RKO (cell line): ENCODE measurements around the gene ANO9.
"Not testable (repeated sequence)": the region's sequence is repeated elsewhere in the genome, so short reads cannot be mapped to it uniquely, and the experiment has no call there.

Experiments
- DNase-seq: peaks from one replicate; pipeline ENCODE4 v3.0.0-alpha.2; 2016; ENCODE audit warnings: low spot score

ANO9 gene

DNA sequence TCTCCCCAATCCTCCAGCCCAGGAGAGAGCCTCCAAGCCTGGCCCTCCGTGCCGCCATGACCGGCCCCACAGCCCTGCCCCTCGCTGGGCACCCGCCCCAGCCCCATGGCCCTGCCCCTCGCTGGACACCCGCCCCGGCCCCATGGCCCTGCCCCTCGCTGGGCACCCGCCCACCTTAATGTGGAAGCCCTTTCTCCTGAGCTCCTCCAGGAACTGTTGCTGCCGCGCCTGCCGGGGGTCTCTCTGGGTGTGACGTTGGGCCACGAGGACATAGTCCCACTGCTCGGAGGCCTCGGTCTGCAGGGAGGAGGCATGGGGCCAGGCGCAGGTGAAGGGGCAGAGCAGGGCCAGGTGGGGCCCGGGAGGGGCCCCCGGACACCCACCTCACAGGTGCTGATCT, 8.2 kb downstream of the ANO9 start:
- no peak for DNase-seq

DNA sequence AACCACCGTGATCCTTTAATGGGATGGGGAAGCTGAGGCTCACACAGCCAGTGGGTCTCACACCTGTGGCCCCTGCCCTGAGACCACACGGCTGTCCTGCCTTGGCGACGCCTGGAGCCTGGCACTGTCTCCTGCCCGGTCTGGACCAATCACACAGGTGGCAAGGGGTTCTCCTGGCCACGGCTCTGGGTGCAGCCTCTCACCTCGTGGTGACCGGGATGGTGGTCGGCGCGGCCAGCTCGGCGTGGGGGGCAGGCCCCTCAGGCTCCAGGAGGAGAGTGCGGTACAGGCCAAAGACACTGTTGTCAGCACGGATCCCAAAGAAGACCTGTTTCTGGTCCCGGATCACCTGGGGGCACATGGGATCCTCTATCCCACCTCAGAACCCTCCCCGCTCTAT, 8.7 kb downstream of the ANO9 start:
- DNase-seq: no peak

- DNase-seq: no peak
Observed at GRCh38 chr11:432501-433100, 9.2 kb downstream of the ANO9 start.

GRCh38 chr11:431921-432320, 9.9 kb downstream of the ANO9 start:
- DNase-seq: no peak

- DNase-seq: no peak
Observed at GRCh38 chr11:429931-430456, 11.8 kb downstream of the ANO9 start.

- no peak for DNase-seq
Observed at GRCh38 chr11:429391-429790, 12.4 kb downstream of the ANO9 start.

- DNase-seq: no peak
Observed at GRCh38 chr11:428295-428694, 13.5 kb downstream of the ANO9 start.

DNA sequence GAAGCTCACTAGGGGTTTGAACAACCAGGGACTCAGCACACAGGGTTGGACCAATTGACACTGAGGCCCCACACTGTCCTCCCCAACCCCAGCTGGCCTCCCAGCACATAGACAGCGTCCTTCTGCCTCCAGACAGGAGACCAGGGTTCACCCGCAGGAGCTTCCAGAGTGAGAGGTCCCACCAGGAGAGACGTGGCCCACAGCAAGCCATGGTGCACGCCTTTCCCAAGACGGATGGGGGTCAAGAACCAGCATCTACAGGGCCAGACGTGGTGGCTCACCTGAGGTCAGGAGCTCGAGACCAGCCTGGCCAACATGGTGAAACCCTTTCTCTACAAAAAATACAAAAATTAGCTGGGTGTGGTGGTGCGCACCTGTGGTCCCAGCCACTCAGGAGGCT, 15.0 kb downstream of the ANO9 start:
- no peak for DNase-seq

DNA sequence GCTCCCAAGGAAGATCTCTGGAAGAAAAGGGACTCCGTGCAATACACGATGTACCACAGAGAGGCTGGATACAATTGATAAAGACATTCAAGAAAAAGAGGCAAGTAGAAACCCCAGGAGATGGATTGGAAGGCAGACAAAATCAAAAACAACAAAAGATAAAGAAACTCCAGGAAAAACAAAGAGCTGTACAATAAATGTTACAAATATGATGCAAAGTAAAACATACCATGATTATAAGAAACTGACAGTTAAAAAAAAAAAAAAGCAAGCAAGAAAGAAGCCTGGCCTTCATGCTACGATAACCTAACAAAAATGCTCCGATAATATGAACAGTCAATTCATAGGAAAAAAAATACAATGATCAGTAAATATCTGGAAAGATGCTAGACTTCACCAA, 16.5 kb downstream of the ANO9 start:
- no peak for DNase-seq

- not testable (repeated sequence) for DNase-seq
Observed at GRCh38 chr11:424766-425165, 17.0 kb downstream of the ANO9 start.

DNA sequence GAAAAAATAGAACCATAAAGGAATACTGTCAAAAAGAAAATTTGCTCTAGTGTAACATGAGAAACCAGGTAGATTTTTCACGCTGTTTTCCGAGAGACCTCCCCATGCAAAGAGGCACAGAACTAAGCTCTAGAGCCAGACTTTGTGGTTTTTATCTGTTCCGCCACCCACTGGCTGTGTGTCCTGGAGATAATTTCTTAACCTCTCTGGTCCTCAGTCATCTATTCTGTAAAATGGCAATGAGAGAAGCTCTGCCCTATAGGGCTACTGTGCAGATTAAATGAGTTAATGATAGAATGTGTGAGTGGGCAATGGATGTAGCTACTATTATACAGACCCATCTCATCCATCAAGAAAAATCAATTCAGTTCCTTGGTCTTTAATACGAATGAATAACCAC, 17.6 kb downstream of the ANO9 start:
- DNase-seq: no peak

DNA sequence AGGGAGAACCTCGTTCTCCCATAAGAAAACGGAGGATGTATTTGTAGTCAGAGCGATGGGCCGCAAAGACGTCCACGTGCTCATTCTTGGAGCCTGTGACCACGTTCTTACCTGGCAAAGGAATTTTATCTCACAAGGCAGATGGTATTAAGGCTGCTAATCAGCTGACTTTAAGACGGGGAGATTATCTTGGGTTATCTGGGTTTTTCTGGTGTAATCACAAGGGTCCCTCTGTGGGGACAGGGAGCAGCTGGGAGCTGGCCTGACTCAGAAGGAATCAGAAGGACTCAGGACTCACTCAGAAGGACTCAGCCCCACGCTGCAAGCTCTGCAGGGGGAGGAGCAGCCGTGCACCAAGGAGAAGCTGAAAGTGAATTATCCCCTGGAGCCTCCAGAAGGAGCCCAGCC, 19.6 kb downstream of the ANO9 start:
- DNase-seq: peak; percentile 40

DNA sequence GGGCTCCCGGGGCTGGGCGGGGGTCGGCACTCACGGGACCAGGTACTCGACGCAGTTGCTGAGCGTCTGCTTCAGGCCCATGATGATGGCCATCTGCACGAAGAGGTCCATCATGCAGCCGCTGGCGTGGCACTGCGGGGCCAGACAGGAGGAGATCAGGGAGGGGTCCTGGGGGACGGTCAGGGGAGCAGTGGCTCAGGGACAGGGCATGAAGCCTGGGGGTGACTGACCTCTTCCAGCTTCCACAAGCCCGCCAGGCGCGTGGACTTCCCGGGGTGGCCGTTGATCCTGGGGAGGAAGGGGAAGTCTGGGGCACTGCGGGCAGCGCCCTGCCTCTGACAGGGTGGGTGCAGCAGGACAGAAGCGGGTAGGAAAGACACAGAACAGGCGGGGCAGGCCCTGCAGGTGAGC, 20.9 kb downstream of the ANO9 start:
- no peak for DNase-seq

DNA sequence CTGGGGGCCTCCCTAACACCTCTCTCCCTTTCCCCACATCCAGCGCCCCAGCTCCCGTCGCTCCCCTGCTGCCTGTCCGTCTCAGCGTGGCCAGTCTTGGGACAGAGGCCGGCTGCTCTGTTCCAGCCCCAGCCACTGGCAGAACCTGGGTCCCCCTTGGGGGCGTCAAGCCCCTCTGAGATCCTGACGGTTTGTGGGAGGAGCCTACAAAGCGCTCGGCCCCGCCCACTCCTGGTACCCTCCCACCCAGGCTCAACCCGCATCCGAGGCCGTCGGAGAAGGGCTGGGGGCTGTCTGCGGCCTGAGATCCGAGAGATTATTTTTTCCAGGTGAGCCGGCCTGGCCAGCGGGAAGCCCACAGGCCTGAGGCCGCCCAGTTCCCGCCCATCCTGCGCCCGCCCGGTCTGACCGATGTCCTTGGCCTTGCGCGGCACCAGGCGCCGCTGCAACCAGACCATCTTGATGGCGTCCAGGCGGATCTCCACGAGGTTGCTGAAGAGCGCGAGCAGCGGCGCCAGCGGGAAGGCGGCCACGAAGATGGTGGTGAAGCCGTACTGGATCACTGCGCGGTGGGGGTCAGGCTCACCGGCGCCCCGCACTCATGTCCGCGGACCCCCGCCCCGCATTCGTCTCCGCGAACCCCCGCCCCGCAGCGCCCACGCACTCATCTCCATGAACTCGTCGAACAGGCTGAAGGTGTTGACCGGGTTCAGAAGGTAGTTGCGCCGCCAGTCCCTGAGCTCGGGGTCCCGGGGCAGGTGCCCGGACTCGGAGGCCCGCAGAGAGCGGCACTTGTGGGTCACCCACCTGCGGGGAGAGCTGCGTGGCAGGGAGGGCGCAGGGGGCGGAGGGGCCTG, 21.5 kb downstream of the ANO9 start:
- no peak for DNase-seq

DNA sequence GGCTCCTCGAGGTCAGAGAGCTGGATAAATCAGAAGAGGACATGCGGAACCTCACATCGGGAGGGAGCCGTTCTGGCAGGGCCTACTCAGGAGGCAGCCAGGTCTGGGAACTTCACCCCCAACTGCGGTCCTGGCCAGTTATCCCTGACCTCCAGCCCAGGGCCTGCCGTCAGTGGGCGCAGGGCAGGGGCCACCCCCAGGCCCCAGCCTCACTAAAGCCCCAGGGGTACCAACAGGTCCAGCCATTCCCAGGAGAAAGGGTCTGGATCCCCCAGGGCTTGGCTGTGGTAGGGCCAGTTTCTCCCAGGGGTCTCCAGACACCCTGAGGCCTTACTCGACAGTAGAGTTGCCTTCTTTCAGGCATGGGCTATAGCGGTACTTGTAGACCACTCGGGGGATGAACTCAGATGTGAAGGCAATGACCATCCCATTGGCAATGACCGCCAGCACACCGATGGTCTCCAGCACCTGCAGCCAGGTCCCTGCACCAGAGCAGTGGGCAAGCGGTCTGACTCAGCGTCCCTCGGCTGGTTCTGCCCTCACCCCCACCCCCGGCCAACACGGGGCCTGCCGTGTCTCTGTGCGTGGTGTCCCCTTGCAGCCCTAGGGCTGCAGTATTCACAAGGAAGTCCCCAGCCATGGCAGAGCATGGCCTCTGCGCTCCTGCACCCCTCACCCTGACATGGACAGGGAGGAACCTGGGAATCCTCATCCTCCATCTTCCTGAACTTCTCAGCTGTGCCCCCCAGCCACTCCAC, 22.4 kb downstream of the ANO9 start:
- no peak for DNase-seq

GRCh38 chr11:418343-419247, 23.2 kb downstream of the ANO9 start:
- no peak for DNase-seq

GRCh38 chr11:417652-418342, 24.0 kb downstream of the ANO9 start:
- DNase-seq: no peak

DNA sequence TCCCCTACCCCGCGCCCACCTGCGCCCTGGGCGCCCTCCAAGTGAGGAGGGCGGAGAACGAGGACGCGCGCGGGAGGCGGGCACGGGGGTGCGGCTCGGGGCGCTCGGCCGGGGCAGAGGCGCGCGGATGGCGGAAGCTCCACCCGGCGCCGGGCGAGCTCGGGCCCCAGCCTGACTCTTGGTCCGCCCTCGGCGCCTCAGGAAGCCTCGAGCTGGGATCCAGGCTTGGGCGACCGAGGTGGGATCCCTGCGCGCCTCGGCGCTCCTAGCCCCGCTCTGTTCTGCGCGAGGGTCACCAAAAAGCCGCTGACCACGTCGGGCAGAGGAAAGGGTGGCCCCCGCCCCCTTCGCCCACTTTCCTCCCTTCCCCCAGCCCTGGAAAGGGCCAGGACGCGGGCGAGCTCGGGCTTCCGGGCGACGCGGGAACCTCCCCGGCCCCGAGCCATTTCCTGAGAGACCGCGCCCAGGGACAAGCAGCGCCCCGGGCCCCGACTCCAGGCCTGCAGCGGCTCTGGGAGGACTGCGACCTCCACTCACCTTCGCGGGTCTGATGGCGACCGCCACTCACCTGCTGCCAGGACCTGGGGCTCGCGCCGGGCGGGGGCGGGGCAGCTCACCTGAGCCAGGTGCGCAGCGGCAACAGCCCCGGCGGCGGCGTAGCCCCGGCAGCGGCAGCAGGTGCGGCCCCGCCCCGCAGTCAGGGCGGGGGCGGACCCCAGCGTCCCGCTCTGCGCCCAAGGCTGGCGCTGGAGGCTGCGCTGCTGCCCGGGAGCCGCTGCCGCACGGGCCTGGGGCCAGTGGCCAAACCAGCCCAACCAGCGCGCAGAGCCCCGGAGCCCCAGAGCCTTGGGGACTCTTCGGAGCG, 24.8 kb downstream of the ANO9 start:
- peak; percentile 49 for DNase-seq

- no peak for DNase-seq
Observed at GRCh38 chr11:416051-416756, 25.6 kb downstream of the ANO9 start.
